ENCODE data around the gene COLGALT1.

Gene COLGALT1

DNA sequence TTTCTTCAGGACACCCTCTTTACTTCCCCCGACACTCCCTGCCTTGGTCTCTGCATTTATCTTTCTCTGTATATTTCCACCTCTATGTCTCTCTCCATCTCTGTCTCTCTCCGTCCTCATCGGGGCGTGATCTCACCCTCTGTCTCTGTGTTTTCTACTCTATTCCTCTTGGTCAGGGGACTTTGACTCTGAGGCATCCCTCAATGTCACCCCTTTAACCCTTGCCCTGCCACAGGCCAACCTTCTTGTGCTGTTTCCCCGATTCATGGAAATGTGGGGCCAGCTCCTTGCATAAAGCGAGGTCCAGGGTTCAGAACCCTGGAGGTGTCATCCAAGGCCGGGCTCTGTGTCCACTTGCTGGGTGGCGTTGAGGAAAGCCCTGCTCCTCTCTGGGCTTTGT lies 46.8 kb downstream of the COLGALT1 start:
- no peak for DNase-seq

DNA sequence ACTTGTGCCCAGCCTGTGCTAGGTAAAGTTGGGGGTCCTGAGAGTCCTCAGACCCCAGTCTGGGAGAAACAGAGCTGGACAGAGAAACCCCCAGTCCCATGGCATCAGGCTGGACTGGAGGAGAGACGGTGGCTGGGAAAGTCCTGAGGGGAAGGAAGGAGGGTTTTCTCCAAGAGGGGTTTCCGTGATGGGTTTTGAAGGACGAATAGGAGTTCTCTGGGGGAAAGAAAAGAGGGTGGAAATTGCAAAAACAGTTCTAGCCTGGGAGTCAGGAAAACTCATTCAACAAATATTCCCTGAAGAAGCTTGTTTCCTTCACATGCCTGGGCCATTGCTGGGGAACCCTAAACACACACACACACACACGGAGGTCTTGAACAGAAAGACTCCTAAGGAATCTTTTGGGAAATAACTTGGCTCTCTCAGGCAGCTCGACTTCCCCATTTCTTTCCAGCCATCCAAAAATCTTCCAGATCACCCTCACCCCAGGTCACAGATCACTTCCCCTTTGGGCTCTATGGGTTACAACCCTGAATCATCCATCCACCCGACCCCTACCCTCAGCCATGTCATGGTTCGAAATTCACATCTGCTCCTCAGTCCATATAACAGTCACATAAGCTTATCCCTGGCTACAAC lies 47.5 kb downstream of the COLGALT1 start:
- DNase-seq: no peak

DNA sequence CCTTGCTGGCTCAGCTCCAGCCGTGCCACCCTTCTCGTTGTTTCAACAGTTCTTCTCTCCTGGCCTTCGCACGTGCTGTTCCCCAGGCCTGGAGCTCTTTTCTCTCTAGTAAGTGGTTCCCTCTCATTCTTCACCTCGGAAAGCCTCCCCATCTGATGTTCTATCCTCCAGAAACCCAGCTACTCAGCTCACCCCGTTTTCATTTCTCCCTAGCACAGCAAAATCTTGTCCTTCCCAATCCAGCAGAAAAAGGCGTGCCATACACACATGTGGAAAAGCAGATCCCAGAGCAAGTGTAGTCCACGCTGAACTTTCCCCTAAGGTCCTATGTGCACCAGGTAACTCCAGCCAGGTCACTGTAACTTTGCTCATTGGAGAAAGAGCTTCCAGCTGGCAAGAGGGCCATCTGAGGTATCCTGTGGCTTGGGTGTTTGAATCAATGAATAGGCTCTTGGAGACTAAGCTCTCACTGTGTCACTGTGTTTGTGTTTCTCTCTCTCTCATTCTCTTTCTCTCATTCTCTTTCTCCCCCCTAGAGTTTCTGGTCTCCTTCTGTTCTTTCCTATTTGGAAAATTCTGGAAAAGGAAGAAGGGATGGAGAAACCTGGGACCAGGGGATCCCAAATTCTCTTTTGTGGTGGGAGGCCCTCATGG lies 49.0 kb downstream of the COLGALT1 start:
- no peak for DNase-seq

DNA sequence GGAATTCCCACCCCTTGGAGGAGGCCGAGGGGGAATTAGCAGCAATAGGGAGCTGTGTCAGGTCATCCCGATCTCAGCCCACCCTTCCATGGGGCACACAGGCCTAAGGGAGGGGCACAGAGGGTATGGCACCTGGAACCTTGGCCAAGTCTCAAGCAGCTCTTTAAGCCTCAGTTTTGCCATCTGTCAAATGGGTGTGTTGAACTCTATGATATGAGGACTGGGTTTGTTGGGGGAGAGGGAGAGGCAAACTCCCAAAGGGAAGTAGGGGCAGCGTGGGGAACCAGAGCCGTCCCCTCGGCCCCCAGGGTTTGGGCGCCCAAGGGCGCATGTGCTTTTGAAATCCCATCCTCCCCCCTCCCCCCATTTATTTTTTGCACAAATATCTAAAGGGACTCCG lies 49.7 kb downstream of the COLGALT1 start:
- no peak for DNase-seq

DNA sequence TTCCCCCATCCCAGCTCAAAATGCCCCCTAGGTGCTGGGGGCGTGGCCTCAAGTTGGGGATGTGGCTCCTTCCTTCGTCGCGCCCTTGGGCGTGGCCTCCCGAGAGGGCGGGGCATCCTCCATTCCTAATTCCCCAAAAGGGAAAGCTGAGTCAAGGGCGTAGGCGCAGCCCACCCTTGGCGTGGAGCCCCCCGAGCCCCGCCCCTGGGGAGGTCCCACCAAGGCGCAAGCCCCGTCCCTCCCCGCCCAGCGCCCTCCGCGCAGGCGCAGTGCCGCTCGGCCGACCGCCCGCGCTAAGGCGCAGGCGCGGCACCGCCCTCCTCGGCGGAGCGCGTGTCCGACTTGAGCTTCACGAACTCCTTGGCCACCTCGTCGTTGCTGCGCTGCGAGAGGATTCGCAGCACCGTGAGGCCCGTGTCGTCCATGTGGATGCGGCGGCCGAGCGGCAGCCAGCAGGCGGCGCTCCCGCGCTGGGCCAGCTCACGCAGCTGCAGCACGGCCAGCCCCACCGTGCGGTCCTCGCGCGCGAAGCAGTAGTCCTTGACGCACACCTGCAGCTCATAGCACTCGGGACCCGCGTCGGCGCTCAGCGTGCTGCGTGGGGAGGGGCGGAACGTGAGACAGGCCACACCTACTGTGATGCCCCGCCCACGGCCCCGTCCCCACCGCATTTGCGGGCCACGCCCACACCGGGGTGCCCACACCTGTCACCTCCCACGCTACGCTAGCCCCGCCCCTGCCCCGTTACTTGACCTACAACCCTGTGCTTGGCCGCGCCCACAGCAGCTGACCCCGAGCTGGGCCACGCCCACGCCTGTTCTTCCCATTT lies 50.5 kb downstream of the COLGALT1 start:
- peak; percentile 92 for DNase-seq

DNA sequence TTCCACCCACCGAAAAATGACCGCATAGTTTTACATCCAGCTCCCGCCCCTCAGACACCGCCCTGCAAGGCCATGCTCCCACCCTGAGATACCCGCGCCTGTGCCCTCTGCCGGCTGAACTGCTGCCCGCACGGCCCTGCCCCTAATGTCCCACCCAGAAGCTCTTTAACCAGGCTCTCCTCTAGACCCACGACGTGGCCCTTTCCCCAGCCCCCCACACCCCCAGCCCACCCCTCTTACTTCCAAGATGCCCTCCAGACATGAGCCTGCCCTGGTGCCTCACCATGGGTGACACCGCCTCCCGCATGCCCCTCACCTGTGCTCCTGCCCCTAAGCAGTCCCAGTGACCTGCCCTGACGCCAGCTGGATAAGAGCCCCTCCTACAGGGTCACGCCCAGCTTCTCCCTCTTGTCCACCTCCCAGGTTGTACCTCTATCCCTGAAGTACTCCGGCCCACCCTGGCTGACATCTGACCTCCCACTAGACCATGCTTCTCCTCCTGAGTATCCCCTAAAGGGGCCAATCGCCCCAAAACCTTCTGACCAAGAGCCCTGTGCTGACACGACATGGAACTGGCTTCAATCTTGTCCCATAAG lies 51.2 kb downstream of the COLGALT1 start:
- DNase-seq: no peak

DNA sequence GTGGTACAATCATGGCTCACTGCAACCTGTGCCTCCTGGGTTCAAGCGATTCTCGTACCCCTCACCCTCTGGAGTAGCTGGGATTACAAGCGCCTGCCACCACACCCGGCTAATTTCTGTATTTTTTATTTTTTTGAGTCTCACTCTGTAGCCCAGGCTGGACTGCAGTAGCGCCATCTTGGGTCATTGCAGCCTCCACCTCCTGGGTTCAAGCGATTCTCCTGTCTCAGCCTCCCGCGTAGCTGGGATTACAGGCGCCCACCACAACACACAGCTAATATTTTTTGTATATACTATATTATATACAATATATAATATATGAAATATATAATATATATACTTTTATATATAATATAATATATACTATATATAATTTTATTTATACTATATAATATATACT lies 52.5 kb downstream of the COLGALT1 start:
- DNase-seq: no peak

DNA sequence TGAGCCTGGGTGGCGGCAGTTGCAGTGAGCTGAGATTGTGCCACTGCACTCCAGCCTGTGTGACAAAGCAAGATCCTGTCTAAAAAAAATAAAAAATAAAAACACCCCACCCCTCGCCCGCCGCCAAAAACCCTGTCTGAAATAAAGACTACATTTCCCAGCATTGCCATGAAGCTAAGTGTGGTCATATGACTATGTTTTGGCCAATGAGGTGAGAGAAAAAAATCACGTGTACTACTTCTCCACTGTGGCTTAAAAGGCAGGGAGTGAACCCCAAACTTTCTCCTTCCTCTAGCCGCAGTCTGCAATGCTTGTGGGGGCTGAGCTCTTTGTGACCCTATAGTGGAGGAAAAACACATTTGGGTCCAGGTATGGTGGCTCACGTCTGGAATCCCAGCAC lies 54.9 kb downstream of the COLGALT1 start:
- no peak for DNase-seq

DNA sequence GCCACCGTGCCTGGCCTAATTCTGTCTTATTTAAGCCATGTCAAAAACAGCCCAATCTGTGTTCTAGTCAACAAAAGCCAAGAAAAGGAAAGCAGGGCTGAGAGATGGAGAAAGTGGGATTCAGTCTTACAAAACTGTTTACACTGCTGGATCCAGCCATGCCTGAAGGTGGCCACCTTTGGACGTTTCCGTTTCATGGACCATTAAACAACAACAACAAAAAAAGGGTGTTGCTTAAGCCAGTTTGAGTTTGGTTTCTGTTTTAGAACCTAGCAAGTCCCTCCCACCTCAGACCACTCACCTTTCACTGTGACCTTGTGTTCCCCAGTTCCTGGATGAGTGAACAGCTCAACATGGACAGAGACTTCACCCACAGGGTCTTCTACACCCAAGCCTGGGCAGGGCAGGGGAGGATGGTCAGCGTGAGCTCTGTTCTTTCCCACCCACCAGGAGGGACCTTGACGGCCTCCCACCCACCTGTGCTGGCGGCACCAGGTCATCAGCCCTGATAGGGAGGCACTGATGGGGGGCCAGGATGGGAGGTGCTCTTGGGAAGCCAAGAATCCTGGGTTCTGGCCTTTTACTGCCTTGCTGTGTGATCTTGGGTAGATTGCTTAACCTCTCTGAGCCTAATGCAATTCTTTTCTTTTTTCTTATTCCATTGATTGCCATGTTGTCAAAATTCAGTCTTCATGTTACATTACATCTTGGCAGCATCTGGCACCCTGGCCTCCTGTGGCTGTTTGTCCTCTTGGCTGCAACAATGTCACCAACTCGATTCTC lies 56.2 kb downstream of the COLGALT1 start:
- no peak for DNase-seq

DNA sequence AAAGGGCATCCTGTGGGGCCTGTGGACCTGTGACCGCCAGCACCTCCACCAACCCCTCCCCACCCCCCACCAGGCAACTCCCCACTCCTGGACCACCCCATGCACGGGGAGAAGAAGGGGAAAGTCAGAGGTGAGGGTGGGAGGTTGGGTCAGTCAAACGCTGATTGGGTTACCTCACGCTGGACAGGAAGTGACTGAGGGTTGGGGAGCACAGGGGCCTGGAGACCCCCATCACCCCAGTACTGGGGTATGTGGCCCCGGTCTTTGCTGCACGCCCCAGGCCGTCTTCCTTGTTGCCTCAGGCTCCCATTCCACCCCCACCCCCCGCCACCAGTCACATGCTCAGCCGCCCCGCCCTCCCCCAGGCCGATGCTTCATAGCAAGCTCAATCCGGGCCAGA lies 59.0 kb downstream of the COLGALT1 start:
- DNase-seq: no peak

DNA sequence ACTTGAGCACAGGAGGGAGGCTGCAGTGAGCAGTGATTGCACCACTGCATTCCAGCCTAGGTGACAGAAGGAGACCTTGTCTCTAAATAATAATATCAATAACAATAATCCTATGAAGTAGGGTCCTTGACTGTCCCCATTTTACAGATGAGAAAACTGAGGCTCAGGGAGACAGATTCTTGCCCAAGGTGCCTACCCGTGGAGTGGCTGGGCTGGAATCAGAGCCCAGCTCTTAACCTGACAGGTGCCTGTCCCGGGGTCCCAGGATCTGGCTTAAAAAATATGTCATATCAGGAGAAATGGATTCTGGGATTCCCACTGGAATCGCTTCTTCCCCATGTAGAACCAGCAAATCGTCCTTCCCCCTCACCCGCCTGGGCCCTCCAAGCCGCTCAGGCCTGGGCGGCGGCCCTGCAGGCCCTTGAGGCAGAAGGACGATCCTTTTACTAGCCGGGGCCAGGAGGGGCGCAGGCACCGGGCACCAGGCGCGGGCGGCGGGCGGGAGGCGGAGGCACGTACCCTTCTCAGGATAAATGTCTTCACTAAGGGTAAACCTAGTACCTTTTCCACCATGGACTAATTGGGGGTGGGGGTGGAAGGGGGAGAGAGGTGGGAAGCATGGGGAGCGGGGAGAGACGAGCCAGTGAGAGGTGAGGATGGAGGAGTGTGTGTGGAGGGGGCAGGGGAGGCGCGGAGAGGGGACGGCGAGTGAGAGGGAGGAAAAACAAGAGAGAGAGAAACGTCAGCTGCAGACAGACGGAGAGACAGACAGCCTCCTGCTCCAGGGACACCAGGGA lies 60.6 kb downstream of the COLGALT1 start:
- DNase-seq: no peak

DNA sequence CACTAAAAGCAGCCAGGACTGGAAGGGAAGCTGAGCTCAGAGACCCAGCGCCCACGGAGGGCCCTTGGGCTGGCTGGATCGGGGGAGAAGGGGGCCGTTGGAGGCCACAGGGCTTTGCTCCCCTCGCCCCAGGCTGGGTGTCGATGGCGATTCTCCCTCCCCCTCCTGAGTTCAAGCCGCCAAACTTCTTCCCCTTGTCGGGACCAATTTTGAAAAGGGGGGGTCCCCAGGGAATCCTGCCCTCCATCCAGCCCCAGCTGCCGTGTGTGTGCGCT lies 61.2 kb downstream of the COLGALT1 start:
- no peak for DNase-seq

DNA sequence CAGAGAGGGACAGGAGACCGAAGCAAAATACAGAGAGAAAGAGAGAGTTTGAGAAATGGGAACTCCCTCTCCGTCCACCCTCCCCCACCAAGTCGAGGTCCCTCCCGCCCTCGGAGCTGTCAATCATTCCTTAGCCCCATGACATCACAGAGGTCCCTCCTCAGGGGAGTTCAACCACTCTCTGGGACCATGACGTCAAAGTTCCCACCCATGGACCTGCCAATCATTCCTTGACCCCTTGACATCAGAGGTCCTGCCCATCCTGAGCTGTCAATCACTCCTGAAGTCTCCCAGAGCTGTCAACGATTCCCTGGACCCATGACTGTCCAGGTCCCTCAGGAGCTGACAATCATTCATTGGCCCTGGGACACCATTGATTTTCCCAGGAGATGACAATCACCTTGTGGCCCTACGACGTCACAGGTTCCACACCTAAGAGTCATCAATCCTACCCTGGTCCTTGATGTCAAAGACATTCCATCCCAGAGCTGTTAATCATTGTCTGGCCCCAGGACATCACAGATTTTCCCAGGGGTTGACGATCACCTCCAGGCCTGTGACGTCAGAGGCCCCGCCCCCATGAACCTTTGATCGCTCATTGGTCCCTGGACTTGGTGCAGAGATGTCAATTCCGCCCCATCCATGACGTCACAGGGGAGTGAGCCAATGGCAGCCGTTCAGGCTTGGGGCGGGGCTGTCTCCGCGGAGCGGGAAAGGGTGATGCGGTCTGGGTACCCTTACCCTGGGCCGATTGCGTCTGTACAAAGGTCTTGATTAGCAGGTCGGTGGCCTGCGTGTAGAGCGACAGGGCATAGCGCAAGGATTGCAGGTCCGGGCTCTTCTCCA lies 61.7 kb downstream of the COLGALT1 start:
- DNase-seq: peak; percentile 61

DNA sequence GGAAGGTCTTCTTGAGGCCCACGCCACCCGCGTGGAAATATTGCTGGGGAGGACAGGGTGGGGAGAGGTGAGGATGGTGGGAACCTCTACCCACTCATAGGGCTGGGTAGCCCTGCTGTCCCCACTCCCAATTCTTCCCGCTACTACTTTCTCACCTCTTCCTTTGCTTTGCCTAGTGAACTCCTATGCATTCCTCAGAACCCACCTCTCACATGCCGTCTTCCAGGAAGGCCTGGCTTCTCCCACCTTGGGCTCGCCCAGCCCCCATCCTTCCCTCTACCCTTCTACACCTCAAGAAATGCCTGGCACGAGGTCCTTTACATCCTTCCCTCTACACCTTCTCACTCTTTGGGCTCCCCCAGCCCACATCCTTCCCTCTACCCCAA lies 62.4 kb downstream of the COLGALT1 start:
- DNase-seq: no peak

DNA sequence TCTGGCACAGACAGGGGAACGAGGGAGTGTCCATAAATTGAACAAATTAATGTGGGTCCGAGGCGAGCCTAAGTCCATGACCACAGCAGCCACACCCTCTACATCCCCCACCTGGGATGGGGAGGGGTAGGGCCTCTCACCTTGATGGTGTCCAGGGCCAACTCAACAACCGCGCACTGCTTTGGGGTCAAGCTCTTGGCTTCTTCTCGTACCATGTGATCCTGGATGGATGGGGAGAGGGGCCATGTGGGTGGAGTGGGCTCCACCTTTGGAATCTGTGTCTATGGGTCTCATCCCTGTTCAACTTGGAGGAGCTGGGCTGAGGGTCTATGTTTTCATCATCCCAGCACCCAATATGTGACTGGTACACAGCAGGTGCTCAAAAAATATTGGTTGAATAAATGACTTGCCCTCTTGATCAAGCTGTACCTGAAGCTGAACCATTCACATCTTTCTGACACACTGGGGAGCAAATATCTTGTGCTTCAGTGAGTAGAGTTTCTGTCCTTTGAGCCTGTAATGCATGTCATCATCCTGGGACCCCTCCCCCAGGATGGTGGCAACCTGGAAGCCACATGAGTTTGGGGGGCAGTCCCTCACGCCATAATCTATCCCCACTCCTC lies 62.9 kb downstream of the COLGALT1 start:
- peak; percentile 49 for DNase-seq

DNA sequence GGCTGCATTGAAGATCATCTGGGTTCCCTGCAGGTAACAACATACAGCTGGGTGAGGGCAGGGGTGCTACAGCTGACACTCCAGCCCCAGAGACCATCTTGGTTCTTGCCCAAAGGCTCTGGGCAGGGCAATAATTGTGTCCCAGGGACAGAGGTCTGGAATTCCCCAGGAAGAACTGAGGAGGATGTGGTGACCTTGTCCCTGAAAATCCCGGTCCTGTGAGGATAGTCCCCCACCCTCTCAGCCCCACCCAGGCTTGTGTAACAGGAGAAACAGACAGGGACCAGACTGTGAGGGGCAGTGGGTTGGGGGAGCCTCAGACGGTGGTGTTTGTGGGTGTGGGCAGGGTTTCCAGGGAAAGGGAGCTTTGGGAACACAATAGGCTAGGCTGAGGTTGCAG lies 63.5 kb downstream of the COLGALT1 start:
- DNase-seq: no peak

DNA sequence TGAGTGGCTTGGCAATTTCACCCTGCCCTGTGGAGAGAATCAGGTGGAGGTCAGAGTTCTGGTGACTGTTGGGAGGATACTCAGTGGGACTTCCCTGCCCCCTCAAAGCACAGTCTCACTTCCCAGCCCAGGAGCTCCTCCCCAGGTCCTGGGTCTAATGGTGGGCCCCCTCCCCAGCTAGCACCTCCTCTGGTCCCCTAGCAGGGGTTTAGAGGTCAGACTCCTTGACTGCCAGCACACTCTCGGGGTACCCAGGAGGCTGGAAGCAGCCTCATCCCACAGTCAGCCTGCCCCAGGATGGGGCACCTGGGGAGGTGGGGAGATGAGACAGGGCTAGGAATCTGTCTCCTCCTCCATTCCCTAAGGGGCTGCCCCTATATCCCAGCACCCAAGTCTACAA lies 65.2 kb downstream of the COLGALT1 start:
- no peak for DNase-seq

DNA sequence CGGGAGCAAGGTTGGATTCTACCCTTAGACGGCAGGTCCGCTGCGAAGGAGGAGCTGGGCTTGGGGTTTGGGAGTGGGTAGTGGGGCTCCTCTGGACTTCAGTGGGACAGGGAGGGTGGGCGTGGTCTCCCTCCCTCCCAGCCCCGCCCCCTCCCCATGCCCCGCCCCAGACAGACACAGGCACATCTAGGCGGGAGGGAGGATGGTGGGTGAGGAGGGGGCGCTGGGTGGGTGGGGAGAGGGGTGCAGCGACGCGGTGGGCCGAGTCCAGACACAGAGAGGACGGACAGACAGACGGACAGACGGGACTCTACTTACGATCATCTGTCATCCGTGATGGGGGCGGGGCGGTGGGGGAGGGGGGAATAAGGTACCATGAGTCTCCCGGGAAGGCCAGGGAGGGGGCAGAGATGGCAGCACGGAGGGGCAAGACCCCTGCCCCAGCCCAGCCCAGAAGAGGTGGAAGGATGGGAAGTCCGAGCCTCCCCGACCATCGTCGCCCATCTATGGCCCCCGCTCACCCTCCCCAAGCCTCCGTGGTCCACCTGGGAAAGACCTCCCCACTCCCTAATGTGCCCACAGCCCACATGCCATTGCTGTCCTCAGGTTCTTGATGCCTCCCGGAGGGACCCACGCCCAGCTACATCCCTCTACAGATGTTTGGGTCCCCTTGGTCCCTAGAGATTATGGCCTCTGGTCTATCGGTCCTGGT lies 67.9 kb downstream of the COLGALT1 start:
- no peak for DNase-seq

DNA sequence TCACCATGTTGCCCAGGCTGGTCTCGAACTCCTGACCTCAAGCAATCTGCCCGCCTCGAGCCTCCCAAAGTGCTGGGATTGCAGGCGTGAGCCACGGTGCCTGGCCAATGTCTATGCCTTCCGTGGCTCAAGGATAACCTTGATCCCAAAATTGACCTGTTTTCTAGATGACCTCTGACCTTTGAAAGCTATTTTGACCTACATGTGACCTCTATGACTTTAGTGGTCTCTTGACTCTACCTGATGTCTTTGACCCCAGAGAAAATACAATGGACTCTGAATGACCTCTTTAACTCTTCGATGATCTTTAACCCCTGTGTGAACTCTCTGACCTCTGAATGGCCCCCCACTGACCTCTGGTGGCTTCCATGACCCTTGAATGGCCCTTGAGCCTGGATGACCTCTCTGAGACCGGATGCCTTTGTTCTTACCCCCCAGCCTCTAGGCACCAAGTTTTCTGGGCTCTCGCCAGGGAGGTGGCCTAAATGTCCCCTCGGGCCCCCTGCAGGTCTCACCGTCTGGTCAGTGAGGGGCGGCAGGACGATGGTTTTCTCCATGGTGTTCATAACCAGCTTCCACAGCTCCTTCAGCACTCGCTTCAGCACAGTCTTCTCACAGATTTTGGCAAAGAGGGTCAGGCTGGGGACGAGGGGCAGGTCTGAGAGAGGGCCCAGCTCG lies 69.0 kb downstream of the COLGALT1 start:
- no peak for DNase-seq

DNA sequence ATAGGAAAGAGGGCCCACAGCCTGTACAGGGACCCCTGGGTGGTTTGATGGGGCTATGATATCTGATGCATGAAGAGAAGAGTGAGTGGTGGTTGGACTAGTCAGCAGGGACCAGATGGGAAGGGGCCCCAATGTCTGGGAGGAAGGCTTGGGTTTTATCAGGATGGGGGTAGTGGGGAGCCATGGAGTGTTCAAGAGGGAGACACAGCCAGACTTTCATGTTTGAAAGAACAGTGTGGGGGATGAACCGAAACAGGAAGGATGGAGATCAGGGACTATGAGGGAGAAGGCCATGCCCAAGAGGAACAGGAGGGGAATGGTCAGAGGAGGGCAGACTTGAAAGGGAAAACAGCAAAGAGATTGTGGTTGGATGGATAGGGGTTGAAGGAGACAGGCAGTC lies 69.6 kb downstream of the COLGALT1 start:
- no peak for DNase-seq

Measured in activated effector memory CD4-positive, alpha-beta T cell treated with anti-CD3 and anti-CD28 coated beads, Interleukin-2, amount 50 U/mL, for 16 hours (primary cell).